HG03135 (cell line): Measurements from ENCODE around the gene FXYD1.

ENCODE experiments used
- ATAC-seq: cut with Tn5 transposase; IDR thresholded peaks from one replicate; pipeline ENCODE4 v1.9.1; 2021; ENCODE audit warnings: mild to moderate bottlenecking, moderate library complexity; ENCODE audit not compliant: unreplicated experiment

FXYD1 gene

DNA sequence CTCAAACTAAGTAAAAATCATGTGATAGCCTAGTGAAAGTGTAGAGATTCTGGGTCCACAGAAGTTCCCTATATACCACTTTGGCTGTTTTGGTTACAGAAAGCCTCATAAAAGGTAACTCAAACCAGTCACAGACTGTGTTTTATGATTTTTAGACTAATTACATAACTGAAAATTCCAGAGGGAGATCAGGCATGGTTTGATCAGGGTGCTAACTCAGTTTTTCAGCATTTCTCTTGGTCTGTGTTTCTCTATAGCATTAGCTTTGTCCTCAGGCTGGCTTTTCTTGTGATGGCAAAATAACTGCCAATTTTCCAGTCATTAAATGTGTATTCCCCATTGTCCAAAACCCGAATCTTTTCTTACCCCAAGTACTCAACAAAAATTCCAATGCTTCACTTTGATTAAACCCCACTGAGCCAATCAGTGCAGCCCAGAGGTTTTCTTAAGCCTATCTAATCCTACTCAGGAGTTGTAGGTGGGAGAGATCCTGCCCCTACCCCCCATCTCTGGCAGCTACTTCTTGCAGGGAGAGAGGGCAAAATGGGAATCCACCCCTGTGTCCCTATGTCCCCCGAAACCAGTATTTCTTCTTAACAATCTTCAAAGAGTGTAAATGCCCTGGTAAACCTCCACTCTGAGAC lies 31.6 kb upstream of the FXYD1 start:
- ATAC-seq = no peak

DNA sequence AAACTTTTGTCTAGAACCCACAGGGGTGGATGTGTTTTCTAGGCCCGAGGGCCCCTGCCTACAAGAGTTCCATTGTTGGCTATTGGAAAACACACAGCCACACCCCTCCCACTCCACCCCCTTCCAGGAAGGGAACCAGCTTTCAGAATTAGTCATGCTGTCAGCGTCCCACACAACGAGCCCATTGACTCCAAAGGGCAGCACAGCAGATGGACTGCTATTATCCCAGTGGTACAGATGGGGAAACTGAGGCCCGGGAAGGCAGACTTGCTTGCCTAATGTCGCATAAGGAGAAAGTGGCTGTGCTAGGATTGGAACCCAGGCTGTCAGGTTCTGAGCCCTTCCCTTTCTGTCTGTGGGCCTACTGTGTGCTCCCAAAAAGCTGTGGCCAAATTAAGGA lies 31.1 kb upstream of the FXYD1 start:
- no peak for ATAC-seq

- ATAC-seq = no peak
Measured at GRCh38 chr19:35108730-35109129, 29.9 kb upstream of the FXYD1 start.

DNA sequence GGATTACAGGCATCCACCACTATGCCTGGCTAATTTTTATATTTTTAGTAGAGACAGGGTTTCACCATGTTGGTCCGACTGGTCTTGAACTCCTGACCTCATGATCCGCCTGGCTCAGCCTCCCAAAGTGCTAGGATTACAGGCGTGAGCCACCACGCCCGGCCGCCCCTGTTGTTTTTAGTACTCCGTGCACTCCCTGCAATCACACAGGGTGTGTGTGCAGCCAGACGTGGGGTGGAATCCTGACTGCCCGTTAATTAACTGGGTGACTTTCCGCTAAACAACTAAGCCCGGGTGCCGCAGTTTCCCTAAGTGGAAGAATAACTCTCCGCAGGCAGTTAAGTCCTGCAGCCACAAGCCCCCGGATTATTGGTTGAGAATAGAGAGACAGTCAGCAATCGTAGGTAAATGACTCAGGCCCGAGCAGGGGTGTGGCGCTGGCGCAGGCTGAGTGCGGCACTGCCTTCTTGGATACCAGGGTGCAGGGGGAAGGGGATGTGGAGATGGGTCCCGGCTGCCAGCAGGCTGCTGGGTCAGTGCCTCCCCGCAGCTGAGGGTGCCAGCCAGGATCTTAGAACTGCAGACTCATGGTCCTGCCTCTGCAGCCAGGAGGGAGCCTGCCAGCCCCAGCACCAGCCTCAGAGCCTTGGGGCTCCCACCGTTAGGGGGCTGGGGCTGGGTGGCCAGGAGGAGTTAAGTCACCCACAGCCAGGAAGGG lies 29.1 kb upstream of the FXYD1 start:
- no peak for ATAC-seq

- no peak for ATAC-seq
Measured at GRCh38 chr19:35110974-35111373, 27.6 kb upstream of the FXYD1 start.

- ATAC-seq = no peak
Measured at GRCh38 chr19:35112995-35113688, 25.5 kb upstream of the FXYD1 start.

DNA sequence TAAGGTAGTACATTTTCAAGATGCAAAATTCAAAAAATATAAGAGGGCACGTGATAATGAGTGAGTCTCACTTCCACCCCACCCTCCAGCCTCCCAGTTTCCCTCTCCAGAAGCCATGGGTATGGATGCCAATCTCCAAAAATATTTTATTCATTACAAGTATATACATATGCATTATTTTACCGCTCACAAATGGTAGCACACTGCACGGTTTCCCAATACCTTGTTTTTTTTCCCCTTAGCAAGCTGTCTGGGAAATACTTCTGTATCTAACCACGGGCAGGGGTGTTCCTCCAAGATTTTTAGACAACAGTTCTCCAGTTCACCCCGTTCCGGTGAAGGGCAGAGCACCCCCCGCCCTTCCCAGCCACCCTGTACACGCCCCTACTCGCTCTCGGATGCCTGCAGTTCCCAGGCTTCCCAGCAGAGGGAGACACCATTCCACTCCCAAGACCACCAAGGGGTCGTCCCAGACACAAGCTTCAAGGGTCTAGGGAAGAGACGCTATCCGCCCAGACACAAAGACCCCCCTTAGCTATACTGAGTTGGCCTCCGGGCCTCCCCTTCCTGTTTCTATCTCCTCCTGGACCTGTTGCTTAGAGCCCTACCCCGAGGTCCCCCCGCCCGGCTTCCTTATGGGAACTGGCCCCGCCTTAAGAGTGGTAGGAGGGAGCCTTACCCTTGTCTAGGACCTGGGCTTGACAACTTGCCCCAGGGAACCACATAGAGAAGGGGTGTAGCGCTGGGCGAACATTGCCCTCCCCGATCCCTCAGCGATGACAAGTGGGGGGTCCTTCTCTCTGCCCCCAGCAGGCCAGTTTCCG lies 24.1 kb upstream of the FXYD1 start:
- ATAC-seq = no peak

DNA sequence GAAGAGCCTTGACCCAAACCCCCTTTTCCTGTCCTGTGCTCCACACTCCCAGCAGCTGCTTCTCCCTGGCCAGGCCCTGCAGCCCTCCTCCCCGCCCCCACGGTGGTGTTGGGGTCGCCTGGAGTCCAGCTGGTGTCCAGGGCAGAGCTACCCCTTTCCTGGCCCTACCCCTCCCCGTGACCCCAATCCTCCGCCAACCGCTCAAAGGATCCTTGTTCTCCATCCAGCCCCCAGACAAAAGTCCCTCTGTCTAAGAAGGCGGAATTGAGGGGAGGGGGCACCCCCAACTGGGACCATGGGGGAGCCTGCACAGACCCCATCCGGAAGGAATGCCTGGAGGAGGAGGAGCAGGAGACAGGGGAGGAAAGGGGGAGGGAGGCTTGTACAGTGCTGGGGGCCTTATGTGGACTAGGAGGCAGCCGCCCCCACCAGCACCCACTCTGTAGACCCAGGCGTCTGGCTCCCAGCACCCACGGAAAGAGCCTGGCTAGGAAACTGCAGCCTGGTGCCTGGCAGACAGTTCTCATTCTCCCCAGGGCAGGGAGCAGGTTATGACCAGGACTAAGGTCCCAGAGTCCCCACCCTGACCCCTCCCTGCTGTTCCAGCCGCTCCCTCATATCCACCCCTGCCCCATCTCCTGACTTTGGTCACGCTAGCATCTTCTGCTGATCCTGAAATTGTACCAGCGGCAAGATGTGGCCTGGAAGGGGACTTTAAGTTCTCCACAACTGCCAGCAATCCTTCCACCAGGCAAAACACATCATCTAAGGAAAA lies 23.3 kb upstream of the FXYD1 start, which contains the start of gene FXYD3:
Gene FXYD3, plus strand, starts transcription at position 647 of the 775 bp plus-strand sequence. CDS start 3,554 bp downstream, outside the sequence.
- no peak for ATAC-seq

GRCh38 chr19:35116072-35116801 lies 22.4 kb upstream of the FXYD1 start:
- no peak for ATAC-seq

- no peak for ATAC-seq
Measured at GRCh38 chr19:35117116-35117515, 21.5 kb upstream of the FXYD1 start.

GRCh38 chr19:35117799-35118198 lies 20.8 kb upstream of the FXYD1 start:
- ATAC-seq = no peak

- no peak for ATAC-seq
Measured at GRCh38 chr19:35118268-35119020, 20.2 kb upstream of the FXYD1 start.

GRCh38 chr19:35119091-35119490 lies 19.5 kb upstream of the FXYD1 start:
- ATAC-seq = no peak

GRCh38 chr19:35119578-35120155 lies 19.0 kb upstream of the FXYD1 start:
- ATAC-seq = no peak

- ATAC-seq = no peak
Measured at GRCh38 chr19:35120492-35120891, 18.1 kb upstream of the FXYD1 start.

GRCh38 chr19:35120898-35121297 lies 17.7 kb upstream of the FXYD1 start:
- ATAC-seq = no peak

- no peak for ATAC-seq
Measured at GRCh38 chr19:35122687-35123551, 15.7 kb upstream of the FXYD1 start.

GRCh38 chr19:35123573-35123972 lies 15.1 kb upstream of the FXYD1 start:
- ATAC-seq = no peak
